Stimulated activated CD8-positive, alpha-beta memory T cell treated with anti-CD3 and anti-CD28 coated beads, Interleukin-4, amount 100 ng/mL, for 1 hour (primary cell): ENCODE data around the gene TMEM138.

Source experiments
- DNase-seq, 2 donors: peaks; one replicate each; pipeline ENCODE4 v3.0.0-alpha.2; 2020; ENCODE audit warnings: low read depth in 2 of 2, low spot score in 1 of 2

Gene TMEM138

DNA sequence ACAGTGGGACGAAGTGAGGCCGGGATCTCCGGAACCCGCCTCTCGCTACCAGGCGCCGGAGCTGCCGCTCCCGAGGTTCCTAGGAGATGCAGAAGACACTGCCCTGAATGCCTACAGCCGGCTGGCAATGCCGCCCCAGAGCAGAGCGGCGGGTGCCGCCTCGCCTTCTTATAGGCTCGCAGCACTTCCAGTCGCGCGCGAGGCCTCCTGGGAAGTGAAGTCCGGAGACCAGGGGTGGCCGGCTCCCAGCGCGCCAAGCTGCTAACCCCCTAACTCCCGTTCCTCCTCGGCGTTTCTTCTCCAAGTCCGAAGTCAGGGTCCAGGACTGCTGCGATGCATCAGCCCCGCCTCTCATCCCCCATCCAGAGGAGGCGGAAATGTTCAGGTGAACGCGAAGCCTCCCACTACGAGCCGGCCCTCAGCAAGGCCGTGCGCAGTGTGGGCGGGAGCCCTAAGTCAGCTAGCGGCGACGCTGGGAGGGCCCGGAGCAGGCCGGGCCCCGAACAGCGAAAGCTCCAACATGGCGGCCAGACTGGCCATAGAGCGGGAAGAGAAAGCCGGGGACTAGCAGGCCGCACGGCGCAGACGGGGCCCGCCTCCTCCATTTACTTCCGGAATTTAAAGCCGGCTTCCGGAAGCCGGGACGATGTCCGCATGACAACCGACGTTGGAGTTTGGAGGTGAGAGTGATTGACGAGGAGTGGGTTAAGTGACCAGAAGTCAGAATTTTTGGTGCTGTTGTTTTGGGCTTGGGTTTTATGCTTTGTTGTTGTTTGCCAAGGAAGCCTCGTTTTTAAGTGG, at the start of gene TMEM138, which contains the start of gene CYB561A3:
TMEM138 (plus strand) TSS at position 634 of the 801 bp plus-strand sequence. CDS start 2,017 bp downstream, outside the sequence.
CYB561A3 (minus strand) TSS at position 142 of the 801 bp plus-strand sequence. CDS start 5,169 bp downstream, outside the sequence.
- peak; percentile 72 to 76 for DNase-seq

DNA sequence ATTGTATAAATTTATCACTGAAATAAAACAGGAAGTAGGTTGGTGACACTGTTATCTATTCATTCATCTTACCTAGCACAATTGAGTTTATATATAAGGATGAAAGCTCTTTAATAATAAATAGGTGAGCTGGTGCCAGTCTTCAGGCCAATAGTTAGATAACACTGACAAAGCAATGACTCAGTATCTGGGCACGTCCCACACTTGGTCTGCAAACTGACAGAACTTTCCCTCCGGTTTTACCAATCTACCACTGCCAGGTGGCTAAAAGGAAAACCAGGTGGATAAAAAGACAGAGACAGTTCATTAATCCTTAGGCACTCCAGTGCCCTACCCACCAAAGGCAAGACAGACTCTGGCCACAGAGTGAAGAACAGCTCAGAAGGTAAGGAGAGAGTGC, 46.9 kb upstream of the TMEM138 start:
- no peak for DNase-seq

DNA sequence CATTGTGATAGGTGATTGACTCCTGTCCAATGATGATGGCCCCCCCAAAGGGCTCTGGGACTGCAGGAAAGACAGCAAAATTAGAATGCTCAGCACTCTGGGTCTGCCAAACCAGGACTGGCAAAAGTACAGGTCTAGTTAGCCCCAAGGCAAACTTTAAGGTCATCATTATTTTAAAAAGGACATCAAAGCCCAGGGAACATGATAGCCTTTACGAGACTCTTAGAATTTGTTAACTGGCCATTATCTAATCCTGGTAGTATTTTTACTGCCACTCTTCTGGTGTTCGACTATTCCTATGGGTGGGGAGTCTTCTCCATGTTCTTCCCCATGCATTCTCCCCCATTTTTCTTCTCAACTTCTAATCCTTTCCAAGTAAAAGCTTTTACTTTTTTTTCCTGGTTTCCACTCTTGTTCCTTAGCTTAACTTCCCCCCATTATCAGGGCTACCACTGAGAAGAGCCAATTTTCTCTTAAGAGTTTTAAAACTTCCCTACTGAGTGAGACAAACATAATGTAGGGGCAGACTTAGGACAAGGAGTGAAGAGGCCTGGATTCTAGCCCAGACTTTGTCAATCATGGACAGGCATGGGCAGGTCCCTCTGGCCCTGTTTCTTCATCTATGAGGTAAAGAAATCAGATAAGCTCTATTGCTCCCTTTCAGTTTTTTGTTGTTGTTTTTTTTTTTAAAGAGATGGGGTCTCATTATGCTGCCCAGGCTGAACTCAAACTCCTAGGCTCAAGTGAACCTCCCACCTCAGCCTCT, 36.3 kb upstream of the TMEM138 start:
- no peak for DNase-seq

DNA sequence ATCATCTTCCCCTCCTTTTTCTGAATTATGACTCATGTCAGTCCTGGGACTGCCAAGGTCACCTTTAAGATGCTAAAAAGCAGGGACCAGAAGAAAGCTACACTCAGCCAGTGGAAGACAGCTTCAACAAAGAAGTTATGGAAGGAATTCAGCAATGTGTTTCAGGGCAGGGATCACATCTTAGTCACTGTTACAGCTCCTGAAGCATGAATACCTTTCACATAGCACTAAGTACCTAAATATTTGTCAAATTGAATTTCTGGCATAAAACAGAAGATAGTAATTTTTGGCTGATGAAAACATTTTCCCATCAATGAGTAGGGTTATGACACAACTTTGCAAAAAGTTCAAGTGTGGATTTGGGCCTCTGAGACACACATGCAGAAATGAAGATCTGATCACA, 34.5 kb upstream of the TMEM138 start:
- no peak for DNase-seq

DNA sequence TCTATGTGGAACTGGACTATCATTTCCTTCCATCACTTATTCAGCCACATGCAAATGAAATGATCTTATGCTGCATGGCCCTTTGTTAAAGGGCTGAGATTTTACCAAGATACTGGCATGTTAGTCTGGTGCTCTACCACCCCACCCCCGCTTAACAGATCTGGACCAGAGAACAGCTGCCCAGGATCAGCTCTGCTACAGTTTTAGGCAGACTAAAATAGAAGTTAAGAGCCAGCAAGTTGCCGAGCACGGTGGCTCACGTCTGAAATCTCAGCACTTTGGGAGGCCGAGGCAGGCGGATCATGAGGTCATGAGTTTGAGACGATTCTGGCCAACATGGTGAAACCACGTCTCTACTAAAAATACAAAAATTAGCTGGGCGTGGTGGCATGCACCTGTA, 33.8 kb upstream of the TMEM138 start:
- no peak for DNase-seq

DNA sequence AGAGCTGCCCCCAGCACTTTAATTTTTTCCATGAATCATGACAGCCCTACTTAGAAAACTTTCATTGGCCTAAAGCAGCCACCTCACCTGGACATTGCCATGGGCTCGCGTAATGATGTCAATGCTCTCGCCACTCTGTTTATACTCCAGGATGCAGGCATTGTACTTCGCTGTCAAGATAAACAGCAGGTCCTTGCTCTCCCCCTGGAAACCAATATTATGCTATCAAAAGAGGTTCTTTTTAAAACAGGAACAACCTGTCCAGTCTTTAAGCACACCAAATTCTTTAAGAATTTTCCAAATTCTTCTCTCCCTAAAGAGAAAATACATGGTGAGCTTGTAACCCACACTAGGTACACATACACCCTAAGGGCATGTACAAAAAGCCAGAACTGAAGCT, 32.3 kb upstream of the TMEM138 start:
- DNase-seq: no peak

DNA sequence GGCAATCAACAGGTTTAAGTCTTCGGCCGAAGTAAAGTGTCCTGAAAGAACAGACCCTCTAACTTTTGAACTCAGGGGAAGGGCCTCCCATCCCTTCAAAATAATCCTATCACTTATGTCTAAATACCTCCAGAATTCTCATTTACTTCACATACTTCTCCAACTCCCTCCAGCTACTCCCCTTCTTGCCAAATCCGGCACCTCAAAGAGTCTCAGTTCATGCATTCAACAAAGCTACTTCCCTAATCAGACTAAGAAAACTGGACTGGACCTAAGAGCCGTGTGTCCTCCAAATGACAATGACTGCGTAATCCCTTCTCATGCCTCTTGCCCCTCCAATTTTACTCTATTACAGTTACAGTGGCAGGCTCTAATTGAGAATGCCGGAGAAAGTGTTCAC, 30.5 kb upstream of the TMEM138 start:
- no peak for DNase-seq

DNA sequence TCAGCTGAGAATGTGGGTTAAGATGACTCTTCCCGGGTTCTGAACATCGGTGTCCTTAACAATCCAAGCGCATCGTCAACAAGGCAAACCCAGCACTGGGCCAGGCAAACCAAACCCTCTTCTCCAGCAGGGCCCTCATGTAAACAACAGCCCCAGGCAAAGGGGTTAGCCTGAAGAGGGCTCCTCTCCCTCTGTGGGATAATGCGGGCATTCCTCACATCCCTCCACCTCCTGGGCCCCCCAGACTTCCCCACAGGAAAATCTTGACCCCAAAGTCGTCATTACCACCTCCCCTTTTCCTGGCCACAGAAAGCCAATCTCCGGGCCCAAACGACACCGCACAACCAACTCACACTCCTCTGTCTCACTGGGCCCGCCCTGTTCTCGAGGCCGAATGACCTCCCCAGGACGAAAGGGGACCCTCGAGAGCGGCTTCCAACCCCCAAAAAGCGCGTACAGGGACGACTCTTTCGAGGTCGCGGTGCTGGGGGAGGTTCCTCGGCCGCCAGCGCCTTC, 29.8 kb upstream of the TMEM138 start:
- DNase-seq: no peak

DNA sequence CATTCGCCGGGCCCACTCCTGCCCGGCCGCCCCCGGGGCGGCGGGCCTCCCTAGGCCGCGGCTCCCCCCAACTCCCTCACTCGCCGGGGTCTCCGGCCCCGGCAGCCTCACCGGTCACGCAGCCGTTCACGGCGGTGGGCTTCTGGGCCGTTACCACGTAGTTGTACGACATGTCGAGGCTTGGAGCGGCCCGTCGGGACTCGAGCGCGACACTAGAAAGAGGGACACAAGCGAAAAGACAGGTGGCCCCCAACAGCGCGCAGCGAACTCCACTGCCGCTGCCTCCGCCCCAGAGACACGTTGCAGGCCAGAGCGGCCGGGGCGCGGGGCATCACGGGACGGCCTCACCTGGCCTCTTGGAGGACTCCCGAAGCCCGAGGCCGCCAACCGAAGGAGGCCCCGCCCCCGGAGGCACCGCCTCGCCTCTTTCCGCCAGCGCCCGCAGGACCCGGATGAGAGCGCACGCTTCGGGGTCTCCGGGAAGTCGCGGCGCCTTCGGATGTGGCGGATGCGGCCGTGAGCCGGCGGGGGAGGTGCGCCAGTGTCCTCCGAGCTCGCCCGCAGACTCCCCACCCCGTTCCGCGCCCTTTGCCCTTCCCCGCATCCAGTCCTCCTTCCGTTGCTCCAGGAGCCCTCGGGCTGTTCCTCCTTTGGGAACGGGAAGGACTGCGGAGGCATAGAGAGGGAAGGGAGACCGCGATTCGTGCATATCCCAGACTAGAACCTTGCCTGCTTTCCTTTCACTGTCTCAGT, 29.2 kb upstream of the TMEM138 start, which contains the start of the genes DDB1 and TKFC:
DDB1 (minus strand) TSS at position 309 of the 753 bp plus-strand sequence; CDS start at position 172, 137 bp downstream.
TKFC (plus strand) TSS at position 432 of the 753 bp plus-strand sequence. CDS start 1,501 bp downstream, outside the sequence.
- DNase-seq: peak; percentile 92 to 94

DNA sequence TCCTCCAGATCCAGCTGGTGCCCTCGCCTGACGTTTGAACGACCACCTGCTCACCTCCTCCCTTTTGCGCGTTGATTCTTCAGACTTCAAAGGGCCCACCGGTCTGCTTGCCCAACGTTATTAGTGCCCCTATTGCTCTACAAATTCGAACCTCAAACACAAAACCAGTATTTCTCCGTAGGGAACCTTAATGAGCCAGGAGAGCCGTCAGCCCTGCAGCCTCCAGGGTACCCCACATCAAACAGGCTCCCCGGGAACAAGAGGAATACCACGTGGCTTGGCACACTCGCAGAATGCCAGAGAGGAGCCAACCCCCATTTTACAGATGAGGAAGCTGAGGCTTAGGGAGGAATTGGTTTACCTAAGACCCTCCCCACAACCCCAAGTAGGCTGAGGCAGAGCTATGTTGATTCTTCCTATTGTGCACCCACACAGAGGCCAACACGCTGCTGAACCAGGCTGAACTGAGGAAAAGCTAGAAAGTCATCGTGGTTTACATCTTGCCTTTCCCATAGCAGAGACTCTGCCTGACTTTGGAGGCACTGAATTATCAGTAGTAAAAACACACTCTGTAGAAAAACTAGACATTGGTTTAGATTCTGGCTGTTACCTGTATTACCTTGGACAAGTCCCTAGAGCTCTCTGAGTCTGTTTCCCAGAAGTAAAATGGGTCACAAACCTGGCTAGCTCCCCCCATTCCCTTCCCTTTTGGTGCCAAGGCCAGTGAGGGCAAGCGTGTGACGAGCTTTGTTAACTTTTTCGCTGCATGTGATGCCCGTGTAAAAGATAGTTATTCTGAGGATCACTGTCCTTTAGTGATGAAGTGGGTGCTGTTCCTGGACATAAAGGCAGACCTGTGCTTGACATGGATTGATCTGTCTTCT, 28.4 kb upstream of the TMEM138 start:
- DNase-seq: no peak

DNA sequence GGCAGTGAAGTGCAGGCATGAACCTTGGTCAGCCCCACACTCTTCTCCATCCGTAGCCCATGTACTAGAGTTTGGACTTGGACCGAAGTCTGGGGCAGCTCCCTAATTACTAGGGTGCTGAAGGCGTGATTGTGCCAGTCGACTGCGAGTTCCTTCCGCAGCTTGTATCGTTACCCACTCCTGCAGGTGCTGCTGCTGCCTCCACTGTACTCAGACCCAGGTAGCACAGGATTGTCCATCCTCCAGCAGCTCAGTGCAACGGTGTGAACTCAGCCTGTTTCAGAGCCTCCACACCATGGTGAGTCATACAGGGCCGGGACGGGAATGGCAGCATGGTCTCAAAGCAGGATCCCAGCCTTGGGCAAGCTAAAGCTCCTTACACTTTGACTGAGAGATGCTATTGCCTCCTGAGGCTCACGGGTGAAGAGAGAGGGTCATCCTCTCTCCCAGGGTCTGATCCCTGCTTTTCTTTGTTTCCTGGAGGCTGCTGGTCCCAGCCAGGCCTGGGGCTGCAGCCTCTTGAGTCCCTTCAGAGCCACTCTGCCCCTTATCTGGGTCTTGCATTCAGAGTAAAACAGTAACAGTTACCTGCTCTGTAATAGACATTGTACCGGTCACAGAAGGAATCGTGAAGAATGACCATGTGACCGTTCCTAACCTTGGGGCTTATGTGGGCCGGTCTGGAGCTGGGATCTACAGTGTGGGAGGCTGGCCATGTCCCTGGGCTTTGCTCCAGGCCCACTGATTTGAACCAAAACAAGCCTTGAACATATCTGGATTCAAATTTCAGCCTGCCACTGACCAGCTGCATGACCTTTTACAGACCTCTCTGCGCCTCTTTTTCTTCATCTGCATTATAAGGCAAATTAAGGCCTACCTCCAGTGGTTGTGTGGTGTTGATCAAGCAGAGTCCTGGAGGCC, 27.5 kb upstream of the TMEM138 start:
- no peak for DNase-seq

DNA sequence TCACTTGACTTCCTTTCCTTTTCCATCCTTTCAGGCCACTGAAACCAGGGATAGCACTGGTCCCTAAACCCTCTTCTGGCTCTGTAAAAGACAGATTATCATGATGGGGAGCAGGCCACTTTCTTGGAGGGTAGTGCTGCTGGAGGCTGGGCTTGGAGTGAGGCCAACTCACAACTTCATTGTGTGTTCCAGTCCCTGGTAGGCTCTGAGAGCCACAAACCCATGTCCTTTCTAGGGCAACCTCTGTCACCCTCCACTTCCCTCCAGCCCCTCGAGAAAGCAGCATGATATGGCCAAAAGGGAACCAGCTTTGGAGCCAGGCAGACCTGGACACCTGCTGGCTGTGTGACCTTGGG, 26.8 kb upstream of the TMEM138 start:
- no peak for DNase-seq

DNA sequence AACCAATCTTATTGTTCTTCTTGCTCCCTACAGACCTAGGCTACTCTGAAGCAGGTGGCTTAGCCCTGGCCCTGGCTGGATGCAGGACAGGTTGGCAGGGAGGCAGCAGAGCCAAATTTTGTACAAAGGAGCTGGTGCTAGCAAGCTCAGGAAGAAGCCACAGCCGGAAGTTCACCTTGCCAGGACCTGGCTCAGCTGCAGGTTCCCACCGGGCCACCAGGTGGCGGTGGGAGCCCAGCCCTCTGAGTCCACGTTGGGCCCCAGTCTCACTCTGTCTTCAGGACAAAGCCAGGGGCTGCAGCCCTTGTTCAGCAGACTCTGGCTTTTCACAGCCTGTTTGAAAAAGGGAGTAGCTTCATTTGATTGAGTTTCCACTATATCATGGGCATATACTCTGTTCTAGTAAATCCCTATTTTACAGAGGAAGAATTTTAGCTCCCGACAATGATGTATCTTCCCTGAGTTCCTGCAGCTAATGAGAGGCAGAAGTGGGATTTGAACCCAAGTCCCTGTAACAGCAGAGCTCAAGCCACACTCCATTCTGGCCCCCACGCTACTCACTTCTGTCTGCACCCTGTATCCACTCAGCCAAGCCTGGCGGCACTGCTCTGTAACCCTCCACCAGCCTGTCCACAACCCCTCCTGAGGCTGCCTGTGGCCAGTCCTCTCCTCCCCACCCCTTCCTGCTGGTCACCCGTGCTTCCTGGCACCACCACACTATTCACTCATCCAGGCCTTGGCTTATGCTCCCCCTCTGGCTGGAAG, 25.8 kb upstream of the TMEM138 start:
- peak; percentile 49 to 64 for DNase-seq

DNA sequence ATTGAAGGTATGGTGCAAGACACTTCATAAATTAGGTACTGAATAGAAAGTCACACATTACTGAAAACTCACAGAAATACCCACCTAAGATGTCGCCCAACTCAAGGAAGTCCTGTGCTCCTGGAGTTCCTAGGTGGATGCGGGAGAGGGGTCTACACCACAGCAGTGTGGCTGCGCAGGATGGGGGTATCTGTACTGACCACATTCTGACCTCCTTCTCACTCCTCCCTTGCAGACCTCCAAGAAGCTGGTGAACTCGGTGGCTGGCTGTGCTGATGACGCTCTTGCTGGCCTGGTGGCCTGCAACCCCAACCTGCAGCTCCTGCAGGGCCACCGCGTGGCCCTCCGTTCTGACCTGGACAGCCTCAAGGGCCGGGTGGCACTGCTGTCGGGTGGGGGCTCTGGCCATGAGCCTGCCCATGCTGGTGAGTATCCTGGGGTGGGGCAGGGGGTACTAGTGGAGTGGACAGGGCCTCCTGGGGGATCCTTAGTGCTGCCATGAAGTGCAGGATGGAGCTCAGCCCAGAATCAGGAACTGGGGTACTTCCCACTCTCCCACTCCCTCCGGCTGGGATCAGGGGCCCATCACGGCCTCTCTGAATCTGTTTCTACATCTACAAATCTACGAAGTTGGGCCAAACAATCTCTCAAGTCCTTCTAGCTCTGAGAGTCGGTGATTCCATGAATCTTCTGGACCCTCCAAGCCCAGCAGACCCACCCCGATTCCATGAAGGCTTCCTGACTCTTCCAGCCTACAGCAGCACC, 24.3 kb upstream of the TMEM138 start:
- DNase-seq: no peak

DNA sequence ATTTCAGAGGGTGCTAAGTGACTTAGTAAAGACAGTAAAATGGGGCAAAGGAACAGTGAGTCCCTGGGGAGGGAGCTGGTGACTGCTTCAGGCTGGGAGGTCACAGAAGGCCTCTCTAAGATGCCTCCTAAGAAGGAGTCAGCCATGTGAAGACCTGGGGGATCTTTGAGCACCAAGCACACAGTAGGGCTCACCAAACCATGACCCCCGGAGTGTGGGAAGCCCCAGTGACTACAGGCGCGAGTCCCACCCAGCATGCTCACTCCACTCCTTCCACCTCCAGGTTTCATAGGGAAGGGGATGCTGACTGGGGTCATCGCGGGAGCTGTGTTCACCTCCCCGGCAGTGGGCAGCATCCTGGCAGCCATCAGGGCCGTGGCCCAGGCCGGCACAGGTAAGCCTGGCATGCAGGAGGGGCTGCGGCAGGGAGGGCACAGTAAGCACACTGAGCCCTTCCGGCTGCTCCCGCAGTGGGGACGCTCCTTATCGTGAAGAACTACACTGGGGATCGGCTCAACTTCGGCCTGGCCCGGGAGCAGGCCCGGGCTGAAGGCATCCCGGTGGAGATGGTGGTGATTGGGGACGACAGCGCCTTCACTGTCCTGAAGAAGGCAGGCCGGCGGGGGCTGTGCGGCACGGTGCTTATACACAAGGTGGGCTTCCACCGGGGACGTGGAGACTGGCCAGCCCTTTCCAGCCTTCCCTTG, 23.2 kb upstream of the TMEM138 start:
- no peak for DNase-seq

DNA sequence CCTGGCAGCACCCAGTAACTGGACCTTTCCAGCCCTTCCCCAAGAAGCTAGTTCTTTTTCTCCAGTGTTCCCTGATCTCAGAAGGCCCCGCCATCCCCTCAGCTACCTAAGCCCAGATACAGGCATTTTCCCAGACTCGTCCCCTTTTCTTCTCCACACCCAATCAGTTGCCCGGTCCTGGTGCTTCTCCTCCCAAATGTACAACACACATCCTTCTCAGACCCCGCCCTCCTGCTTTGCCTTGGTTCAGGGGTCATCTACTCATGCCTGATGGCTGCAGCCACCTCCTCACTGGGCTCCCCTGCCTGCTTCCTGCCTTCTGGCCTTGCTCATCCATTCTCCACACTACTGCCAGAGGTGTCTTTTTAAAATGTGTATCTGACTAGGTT, 22.7 kb upstream of the TMEM138 start:
- no peak for DNase-seq

DNA sequence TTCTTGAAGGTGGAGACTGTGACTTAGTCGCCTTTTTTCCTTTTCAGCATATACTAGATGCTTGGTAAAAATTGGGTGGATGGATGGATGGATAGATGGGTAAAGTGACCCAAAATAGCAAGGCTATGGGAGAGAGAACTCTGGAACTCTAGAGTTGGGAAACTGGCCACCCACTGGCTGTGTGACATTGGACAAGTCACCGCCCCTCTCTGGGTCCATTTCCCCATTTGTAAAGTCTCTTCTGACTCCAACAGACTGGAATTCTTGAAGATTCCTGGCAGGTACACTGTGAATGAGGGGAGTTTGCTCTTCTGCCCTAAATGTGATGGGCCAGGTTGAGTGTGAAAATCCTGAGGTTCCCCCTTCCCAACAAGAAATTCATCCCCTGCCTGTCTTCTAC, 21.2 kb upstream of the TMEM138 start:
- DNase-seq: no peak
